ENCODE measurements around the gene PIM1.
A peak's percentile ranks its signal among the peaks of the same experiment; 100 is the strongest.
"Not testable (repeated sequence)": the region's sequence is repeated elsewhere in the genome, so short reads cannot be mapped to it uniquely, and the experiment has no call there.

The PIM1 gene

GRCh38 chr6:37126493-37126958, 43.4 kb upstream of the PIM1 start:
- H3K4me3 ChIP-seq (ENCODE audit: low read length), result no peak overlapping the region
- no peak overlapping the region for H3K23ac ChIP-seq (ENCODE audit: low read length)

GRCh38 chr6:37126961-37127616, 42.9 kb upstream of the PIM1 start:
- Histone ChIP-seq H3K9ac (ENCODE audit: low read length) (peak overlapping the region; percentile 6), H3K27ac (ENCODE audit: low read depth, low read length) (peak overlapping the region; percentile 76), H3K79me1 (ENCODE audit: low read length) (no peaks in the 10 kb centered on the region), H3K23ac (ENCODE audit: low read length) (no peak overlapping the region), H2AK5ac (ENCODE audit: low read length) (peak overlapping the region; percentile 7), H3K36me3 (ENCODE audit: control insufficient read depth, insufficient read depth, low read length) (no peaks in the 10 kb centered on the region), H3K4ac (ENCODE audit: low read depth, low read length) (peak overlapping the region; percentile 72), H3K4me3 (ENCODE audit: low read length) (no peak overlapping the region), H3K4me1 (ENCODE audit: control insufficient read depth, low read depth, low read length) (peaks cover 19% of the 10 kb centered on the region), H2BK120ac (ENCODE audit: low read depth, low read length) (peak overlapping the region; percentile 86), H3K79me2 (ENCODE audit: control insufficient read depth, insufficient read depth, low read length) (no peaks in the 10 kb centered on the region), H4K5ac (ENCODE audit: low read length) (no peak overlapping the region), H2BK5ac (ENCODE audit: low read length) (peak overlapping the region; percentile 25), H2BK15ac (replicated peaks; ENCODE audit: low read depth) (no peak overlapping the region), H3K4me2 (ENCODE audit: low read length) (no peak overlapping the region), H3K18ac (ENCODE audit: low read length) (peak overlapping the region; percentile 76), H3K27me3 (ENCODE audit: insufficient read depth, low read length, poor library complexity) (no peaks in the 10 kb centered on the region), H3K56ac (ENCODE audit: low read length) (peak overlapping the region; percentile 28), H4K8ac (ENCODE audit: low read depth, low read length) (no peak overlapping the region)
- no CpG with 5 or more reads among the region's 1 CpG for whole genome bisulfite sequencing (ENCODE audit: extremely low coverage, insufficient coverage, low lambda C conversion rate)
- DNase-seq, result peak; percentile 75

More at GRCh38 chr6:37126493-37126958, 43.4 kb upstream of the PIM1 start:
- Histone ChIP-seq H3K9ac (ENCODE audit: low read length) (peak overlapping the region; percentile 54), H4K8ac (ENCODE audit: low read depth, low read length) (no peak overlapping the region), H3K56ac (ENCODE audit: low read length) (peak overlapping the region; percentile 79), H2AK5ac (ENCODE audit: low read length) (no peak overlapping the region), H4K5ac (ENCODE audit: low read length) (no peak overlapping the region), H3K4me2 (ENCODE audit: low read length) (peak overlapping the region; percentile 26), H3K79me2 (ENCODE audit: control insufficient read depth, insufficient read depth, low read length) (no peaks in the 10 kb centered on the region), H3K27ac (ENCODE audit: low read depth, low read length) (peak overlapping the region; percentile 93), H2BK15ac (replicated peaks; ENCODE audit: low read depth) (no peak overlapping the region), H3K18ac (ENCODE audit: low read length) (peak overlapping the region; percentile 64), H3K79me1 (ENCODE audit: low read length) (no peaks in the 10 kb centered on the region), H3K4ac (ENCODE audit: low read depth, low read length) (peak overlapping the region; percentile 99), H3K4me1 (ENCODE audit: control insufficient read depth, low read depth, low read length) (peaks cover 17% of the 10 kb centered on the region), H3K36me3 (ENCODE audit: control insufficient read depth, insufficient read depth, low read length) (no peaks in the 10 kb centered on the region), H2BK120ac (ENCODE audit: low read depth, low read length) (peak overlapping the region; percentile 95), H3K27me3 (ENCODE audit: insufficient read depth, low read length, poor library complexity) (no peaks in the 10 kb centered on the region), H2BK5ac (ENCODE audit: low read length) (peak overlapping the region; percentile 97)
- no peak for DNase-seq
- 100% methylated on average over 1 of the region's 6 CpGs for WGBS (ENCODE audit: extremely low coverage, insufficient coverage, low lambda C conversion rate)

GRCh38 chr6:37127961-37128862, 41.7 kb upstream of the PIM1 start:
- Histone ChIP-seq H3K36me3 (ENCODE audit: control insufficient read depth, insufficient read depth, low read length) (no peaks in the 10 kb centered on the region), H4K8ac (ENCODE audit: low read depth, low read length) (no peak overlapping the region), H3K4me3 (ENCODE audit: low read length) (no peak overlapping the region), H3K23ac (ENCODE audit: low read length) (no peak overlapping the region), H2BK120ac (ENCODE audit: low read depth, low read length) (peak overlapping the region; percentile 96), H3K56ac (ENCODE audit: low read length) (peak overlapping the region; percentile 70), H3K4ac (ENCODE audit: low read depth, low read length) (peak overlapping the region; percentile 95), H2AK5ac (ENCODE audit: low read length) (peak overlapping the region; percentile 90), H2BK5ac (ENCODE audit: low read length) (peak overlapping the region; percentile 61), H3K79me1 (ENCODE audit: low read length) (no peaks in the 10 kb centered on the region), H3K9ac (ENCODE audit: low read length) (peak overlapping the region; percentile 41), H4K5ac (ENCODE audit: low read length) (no peak overlapping the region), H2BK15ac (replicated peaks; ENCODE audit: low read depth) (no peak overlapping the region), H3K27me3 (ENCODE audit: insufficient read depth, low read length, poor library complexity) (no peaks in the 10 kb centered on the region), H3K18ac (ENCODE audit: low read length) (peak overlapping the region; percentile 72), H3K79me2 (ENCODE audit: control insufficient read depth, insufficient read depth, low read length) (no peaks in the 10 kb centered on the region), H3K4me2 (ENCODE audit: low read length) (no peak overlapping the region), H3K4me1 (ENCODE audit: control insufficient read depth, low read depth, low read length) (peaks cover 17% of the 10 kb centered on the region), H3K27ac (ENCODE audit: low read depth, low read length) (peak overlapping the region; percentile 73)
- peak; percentile 86 for DNase-seq
- WGBS (ENCODE audit: extremely low coverage, insufficient coverage, low lambda C conversion rate), result no CpG with 5 or more reads among the region's 8 CpGs

- not testable (repeated sequence) for H3K36me3 ChIP-seq (ENCODE audit: control insufficient read depth, insufficient read depth, low read length); H2BK15ac ChIP-seq (replicated peaks; ENCODE audit: low read depth); H3K79me1 ChIP-seq (ENCODE audit: low read length); H3K4me3 ChIP-seq (ENCODE audit: low read length); H3K23ac ChIP-seq (ENCODE audit: low read length); H4K5ac ChIP-seq (ENCODE audit: low read length); H2AK5ac ChIP-seq (ENCODE audit: low read length); DNase-seq; H3K79me2 ChIP-seq (ENCODE audit: control insufficient read depth, insufficient read depth, low read length); H3K27me3 ChIP-seq (ENCODE audit: insufficient read depth, low read length, poor library complexity); H4K8ac ChIP-seq (ENCODE audit: low read depth, low read length); H3K4me2 ChIP-seq (ENCODE audit: low read length)
- peak overlapping the region; percentile 49 for H2BK5ac ChIP-seq (ENCODE audit: low read length)
- peak overlapping the region; percentile 41 for H3K9ac ChIP-seq (ENCODE audit: low read length)
- peak overlapping the region; percentile 98 for H3K18ac ChIP-seq (ENCODE audit: low read length)
- H3K4ac ChIP-seq (ENCODE audit: low read depth, low read length), result peak overlapping the region; percentile 85
- H2BK120ac ChIP-seq (ENCODE audit: low read depth, low read length), result peak overlapping the region; percentile 96
- no CpG with 5 or more reads among the region's 12 CpGs for WGBS (ENCODE audit: extremely low coverage, insufficient coverage, low lambda C conversion rate)
- H3K4me1 ChIP-seq (ENCODE audit: control insufficient read depth, low read depth, low read length), result peaks cover 15% of the 10 kb centered on the region
- peak overlapping the region; percentile 70 for H3K56ac ChIP-seq (ENCODE audit: low read length)
- H3K27ac ChIP-seq (ENCODE audit: low read depth, low read length), result peak overlapping the region; percentile 73
These were observed 41.0 kb upstream of the PIM1 start for GRCh38 chr6:37128863-37129443.

GRCh38 chr6:37129566-37129965, 40.4 kb upstream of the PIM1 start:
- H4K5ac ChIP-seq (ENCODE audit: low read length), result no peak overlapping the region
- no peak overlapping the region for H3K4me2 ChIP-seq (ENCODE audit: low read length)
- peaks cover 21% of the 10 kb centered on the region for H3K4me1 ChIP-seq (ENCODE audit: control insufficient read depth, low read depth, low read length)
- no peak overlapping the region for H3K23ac ChIP-seq (ENCODE audit: low read length)
- no peak overlapping the region for H3K4ac ChIP-seq (ENCODE audit: low read depth, low read length)
- H4K8ac ChIP-seq (ENCODE audit: low read depth, low read length), result no peak overlapping the region
- H3K27me3 ChIP-seq (ENCODE audit: insufficient read depth, low read length, poor library complexity), result no peaks in the 10 kb centered on the region
- no CpG with 5 or more reads among the region's 5 CpGs for WGBS (ENCODE audit: extremely low coverage, insufficient coverage, low lambda C conversion rate)
- H3K79me1 ChIP-seq (ENCODE audit: low read length), result peaks cover 2% of the 10 kb centered on the region
- H2AK5ac ChIP-seq (ENCODE audit: low read length), result no peak overlapping the region
- H2BK15ac ChIP-seq (replicated peaks; ENCODE audit: low read depth), result peak overlapping the region; percentile 75
- no peak overlapping the region for H3K9ac ChIP-seq (ENCODE audit: low read length)
- no peak overlapping the region for H2BK5ac ChIP-seq (ENCODE audit: low read length)
- no peak for DNase-seq
- H3K56ac ChIP-seq (ENCODE audit: low read length), result no peak overlapping the region
- no peak overlapping the region for H3K4me3 ChIP-seq (ENCODE audit: low read length)
- no peak overlapping the region for H3K27ac ChIP-seq (ENCODE audit: low read depth, low read length)
- H3K79me2 ChIP-seq (ENCODE audit: control insufficient read depth, insufficient read depth, low read length), result peaks cover 9% of the 10 kb centered on the region
- H3K18ac ChIP-seq (ENCODE audit: low read length), result peak overlapping the region; percentile 98
- no peak overlapping the region for H2BK120ac ChIP-seq (ENCODE audit: low read depth, low read length)
- no peaks in the 10 kb centered on the region for H3K36me3 ChIP-seq (ENCODE audit: control insufficient read depth, insufficient read depth, low read length)
